ENCODE measurements around the gene GDI1. TPM values are rescaled to one million over a fixed set of nuclear protein-coding genes. Genes with fewer than 3 reads are reported as not detected.
"Not testable (repeated sequence)": the region's sequence is repeated elsewhere in the genome, so short reads cannot be mapped to it uniquely, and the experiment has no call there.

Gene GDI1
- total RNA-seq, 1 donor from 2014 or later = 98.5 TPM

- peak; percentile 70 for FAIRE-seq
Observed at GRCh38 chrX:154398668-154399526, 38.1 kb upstream of the GDI1 start.

GRCh38 chrX:154399527-154400368, 37.2 kb upstream of the GDI1 start:
- TF ChIP-seq CTCF (IDR thresholded peaks at IDR 0.05; ENCODE audit: insufficient read depth, low read length, severe bottlenecking) = no peak
- FAIRE-seq = no peak

More at GRCh38 chrX:154398668-154399526, 38.1 kb upstream of the GDI1 start:
- TF ChIP-seq CTCF (IDR thresholded peaks at IDR 0.05; ENCODE audit: insufficient read depth, low read length, severe bottlenecking) = peak; percentile 71
- Histone ChIP-seq H3K36me3 (ENCODE audit: control insufficient read depth, insufficient read depth, low read length) (peaks cover 11% of the 10 kb centered on the region), H3K4me3 (ENCODE audit: low read depth, low read length) (peak overlapping the region; percentile 77), H3K27me3 (ENCODE audit: control insufficient read depth, insufficient read depth, low read length) (no peaks in the 10 kb centered on the region)
- DNase-seq (ENCODE audit: low read depth) = no peak

GRCh38 chrX:154400369-154400817, 36.6 kb upstream of the GDI1 start:
- not testable (repeated sequence) for DNase-seq (ENCODE audit: low read depth); H3K27me3 ChIP-seq (ENCODE audit: control insufficient read depth, insufficient read depth, low read length); FAIRE-seq

More at GRCh38 chrX:154399527-154400368, 37.2 kb upstream of the GDI1 start:
- peaks cover 11% of the 10 kb centered on the region for H3K36me3 ChIP-seq (ENCODE audit: control insufficient read depth, insufficient read depth, low read length)
- H3K4me3 ChIP-seq (ENCODE audit: low read depth, low read length) = peak overlapping the region; percentile 77
- H3K27me3 ChIP-seq (ENCODE audit: control insufficient read depth, insufficient read depth, low read length) = no peaks in the 10 kb centered on the region
- DNase-seq (ENCODE audit: low read depth) = no peak

DNA sequence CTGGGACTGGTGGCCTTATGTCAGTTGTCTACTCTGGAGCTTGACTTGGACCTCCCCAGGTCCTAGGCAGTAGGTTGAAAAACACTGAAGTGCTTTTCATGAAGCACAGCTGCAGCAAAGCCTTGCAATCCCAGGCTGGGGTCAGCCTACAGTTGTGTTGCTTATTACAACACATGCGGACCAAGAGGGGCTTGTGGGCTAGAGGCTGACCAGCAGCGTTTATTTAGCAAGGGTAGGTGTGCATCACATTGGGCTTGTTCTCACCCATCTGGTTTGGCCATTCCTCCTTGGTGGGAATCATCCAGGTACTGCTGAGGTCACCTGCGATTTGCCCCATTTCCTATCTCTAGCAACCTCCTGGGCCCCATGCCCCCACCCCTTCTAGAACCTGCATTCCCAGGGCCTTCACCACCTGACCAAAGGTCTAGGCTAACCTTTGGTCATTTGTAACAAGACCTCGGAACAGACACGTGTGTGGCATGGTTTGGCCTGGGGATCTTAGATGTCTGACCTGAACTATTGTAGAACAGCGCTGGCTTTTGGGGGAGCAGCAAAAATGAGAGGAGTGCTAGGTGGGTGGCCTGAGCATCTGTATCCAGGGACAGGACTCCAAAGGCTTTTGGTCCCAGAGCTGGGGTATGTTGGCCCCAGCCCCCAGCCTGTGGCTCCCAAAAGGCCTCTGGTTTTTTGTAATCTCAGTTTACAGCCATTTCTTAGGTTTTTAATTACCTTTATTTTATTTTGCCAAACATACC, 35.7 kb upstream of the GDI1 start:
- FAIRE-seq (no peak), DNase-seq (ENCODE audit: low read depth) (peak; percentile 39)
- no peaks in the 10 kb centered on the region for H3K27me3 ChIP-seq (ENCODE audit: control insufficient read depth, insufficient read depth, low read length)
- H3K4me3 ChIP-seq (ENCODE audit: low read depth, low read length) = no peak overlapping the region
- TF ChIP-seq CTCF (IDR thresholded peaks at IDR 0.05; ENCODE audit: insufficient read depth, low read length, severe bottlenecking) = no peak
- peaks cover 11% of the 10 kb centered on the region for H3K36me3 ChIP-seq (ENCODE audit: control insufficient read depth, insufficient read depth, low read length)

More at GRCh38 chrX:154400369-154400817, 36.6 kb upstream of the GDI1 start:
- H3K36me3 ChIP-seq (ENCODE audit: control insufficient read depth, insufficient read depth, low read length) = peaks cover 11% of the 10 kb centered on the region
- not testable (repeated sequence) for H3K4me3 ChIP-seq (ENCODE audit: low read depth, low read length)

- no peak overlapping the region for H3K4me3 ChIP-seq (ENCODE audit: low read depth, low read length)
- H3K36me3 ChIP-seq (ENCODE audit: control insufficient read depth, insufficient read depth, low read length) = peaks cover 11% of the 10 kb centered on the region
- no peak for TF ChIP-seq CTCF (IDR thresholded peaks at IDR 0.05; ENCODE audit: insufficient read depth, low read length, severe bottlenecking)
- peak; percentile 68 for DNase-seq (ENCODE audit: low read depth)
- no peaks in the 10 kb centered on the region for H3K27me3 ChIP-seq (ENCODE audit: control insufficient read depth, insufficient read depth, low read length)
- FAIRE-seq = no peak
Observed at GRCh38 chrX:154401918-154402621, 34.9 kb upstream of the GDI1 start.
